IMR-90 (cell line): ENCODE data around the gene ENOX1. TPM values are rescaled to one million over a fixed set of nuclear protein-coding genes. Genes with fewer than 3 reads are reported as not detected.

Experiments
- ATAC-seq: fragments of 200-7000 bp; cut with Tn5 transposase; 2 replicates; pipeline ENCODE4 v1.9.1; 2020; ENCODE audit warnings: low read depth, mild to moderate bottlenecking, moderate library complexity
- BruUV-seq: library from RNA; stranded (reverse); fragments of 400-500 nt; replicated peaks from 2 replicates; lab custom pipeline; 2021; lab: Mats Ljungman, UMichigan
- CTCF ChIA-PET: fragments of 300-600 bp; formaldehyde crosslinking; extraction: SDS; loops from one replicate; lab custom pipeline; 2021; ENCODE audit warnings: antibody characterized with exemption; lab: Yijun Ruan, JAX
- POLR2A ChIA-PET: fragments of 300-600 bp; sonication (Branson Sonifier 250); formaldehyde crosslinking; loops from one replicate; lab custom pipeline; 2022; ENCODE audit warnings: antibody characterized with exemption; ENCODE audit not compliant: unreplicated experiment; lab: Charles Lee
- DNase-seq: peaks from one replicate; pipeline ENCODE4 v3.0.0; 2013
- H2AFZ ChIP-seq: replicated peaks from 2 replicates; pipeline ENCODE3; 2013; ENCODE audit warnings: low read length, mild to moderate bottlenecking; ENCODE audit not compliant: poor library complexity
- H2AK5ac ChIP-seq: 2 replicates; pipeline ENCODE4 v1.6.1; 2013; ENCODE audit warnings: low read depth, low read length, inconsistent platforms
- H2AK9ac ChIP-seq: replicated peaks from 2 replicates; pipeline ENCODE3; 2013; ENCODE audit warnings: mild to moderate bottlenecking, low read depth, low read length, moderate library complexity; ENCODE audit not compliant: poor library complexity
- H2BK120ac ChIP-seq: 2 replicates; pipeline ENCODE4 v1.6.1; 2013; ENCODE audit warnings: low read depth, low read length, inconsistent platforms
- H2BK15ac ChIP-seq: 3 replicates; pipeline ENCODE4 v1.6.1; 2013; ENCODE audit warnings: low read depth, low read length, inconsistent platforms
- H2BK20ac ChIP-seq: 2 replicates; pipeline ENCODE4 v1.6.1; 2013; ENCODE audit warnings: low read depth, mild to moderate bottlenecking, inconsistent platforms, low read length, moderate library complexity
- H2BK5ac ChIP-seq: 2 replicates; pipeline ENCODE4 v1.6.1; 2013; ENCODE audit warnings: mild to moderate bottlenecking, low read depth, low read length, inconsistent platforms; ENCODE audit not compliant: poor library complexity, severe bottlenecking
- H3K14ac ChIP-seq: replicated peaks from 2 replicates; pipeline ENCODE4 v1.6.1; 2013; ENCODE audit warnings: low read depth, low read length, inconsistent platforms
- H3K18ac ChIP-seq: 2 replicates; pipeline ENCODE4 v1.6.1; 2013; ENCODE audit warnings: low read depth, low read length, control low read depth
- H3K23ac ChIP-seq: 2 replicates; pipeline ENCODE4 v1.6.1; 2013; ENCODE audit warnings: low read depth, low read length, inconsistent platforms
- H3K27ac ChIP-seq: 2 replicates; pipeline ENCODE4 v1.5.1; 2013; ENCODE audit warnings: mild to moderate bottlenecking, control low read depth, low read length; ENCODE audit not compliant: insufficient read depth
- H3K27me3 ChIP-seq: 2 replicates; pipeline ENCODE4 v1.6.1; 2013; ENCODE audit warnings: low read length; ENCODE audit not compliant: control insufficient read depth, insufficient read depth
- H3K36me3 ChIP-seq: 2 replicates; pipeline ENCODE4 v1.6.1; 2013; ENCODE audit warnings: low read length, mixed read lengths; ENCODE audit not compliant: control insufficient read depth, insufficient read depth
- H3K4ac ChIP-seq: 2 replicates; pipeline ENCODE4 v1.6.1; 2013; ENCODE audit warnings: low read depth, low read length, inconsistent platforms
- H3K4me1 ChIP-seq: 2 replicates; pipeline ENCODE4 v1.6.1; 2013; ENCODE audit warnings: low read length, mixed read lengths; ENCODE audit not compliant: control insufficient read depth, insufficient read depth
- H3K4me2 ChIP-seq: 2 replicates; pipeline ENCODE4 v1.6.1; 2013; ENCODE audit warnings: low read depth, mild to moderate bottlenecking, control low read depth, low read length, moderate library complexity
- H3K4me3 ChIP-seq: 2 replicates; pipeline ENCODE4 v1.5.1; 2013; ENCODE audit warnings: low read depth, mild to moderate bottlenecking, control low read depth, low read length, moderate library complexity; ENCODE audit not compliant: insufficient read depth
- H3K56ac ChIP-seq: 2 replicates; pipeline ENCODE4 v1.6.1; 2013; ENCODE audit warnings: low read length, inconsistent platforms; ENCODE audit not compliant: insufficient read depth; ENCODE audit errors: extremely low read depth
- H3K79me1 ChIP-seq, 2 experiments: 2 replicates each; pipeline ENCODE4 v1.6.1; 2013; ENCODE audit warnings: low read length in 2 of 2, inconsistent platforms in 1 of 2, low read depth in 1 of 2
- H3K9ac ChIP-seq: 2 replicates; pipeline ENCODE4 v1.6.1; 2013; ENCODE audit warnings: low read depth, low read length, control low read depth
- H3K9me1 ChIP-seq: 2 replicates; pipeline ENCODE4 v1.6.1; 2013; ENCODE audit warnings: low read length, inconsistent platforms; ENCODE audit not compliant: insufficient read depth
- H3K9me3 ChIP-seq: 2 replicates; pipeline ENCODE4 v1.6.1; 2013; ENCODE audit warnings: low read length; ENCODE audit not compliant: control insufficient read depth, insufficient read depth
- H4K20me1 ChIP-seq: 2 replicates; pipeline ENCODE4 v1.6.1; 2013; ENCODE audit warnings: low read length, inconsistent platforms; ENCODE audit not compliant: insufficient read depth
- H4K5ac ChIP-seq: 2 replicates; pipeline ENCODE4 v1.6.1; 2013; ENCODE audit warnings: mild to moderate bottlenecking, low read depth, low read length, control low read depth
- H4K8ac ChIP-seq, 2 experiments: 2 replicates each; pipeline ENCODE4 v1.6.1; 2013; ENCODE audit warnings: low read depth in 2 of 2, low read length in 2 of 2, control low read depth in 1 of 2, inconsistent platforms in 1 of 2
- H4K91ac ChIP-seq: 2 replicates; pipeline ENCODE4 v1.6.1; 2013; ENCODE audit warnings: low read depth, low read length, inconsistent platforms; ENCODE audit not compliant: insufficient read depth
- BHLHE40 ChIP-seq: fragments of 150-350 bp; IDR thresholded peaks from 2 replicates; pipeline ENCODE4 v1.6.1; 2016; ENCODE audit warnings: mild to moderate bottlenecking, low read depth, low read length
- CEBPB ChIP-seq: IDR thresholded peaks from 2 replicates; pipeline ENCODE4 v1.6.1; 2012; ENCODE audit warnings: low read depth, low read length, improper control_type of control experiment
- CHD1 ChIP-seq: IDR thresholded peaks from 2 replicates; pipeline ENCODE4 v1.6.1; 2012; ENCODE audit warnings: low read depth, low read length, improper control_type of control experiment
- FOS ChIP-seq: fragments of 150-350 bp; IDR thresholded peaks from 2 replicates; pipeline ENCODE4 v1.6.1; 2016; ENCODE audit warnings: low read depth, low read length
- MAFK ChIP-seq: IDR thresholded peaks from 2 replicates; pipeline ENCODE4 v1.6.1; 2012; ENCODE audit warnings: low read depth, low read length, improper control_type of control experiment
- MAZ ChIP-seq: IDR thresholded peaks from 2 replicates; pipeline ENCODE4 v1.6.1; 2012; ENCODE audit warnings: low read depth, mild to moderate bottlenecking, low read length, improper control_type of control experiment, moderate library complexity, borderline replicate concordance
- MXI1 ChIP-seq: IDR thresholded peaks from 2 replicates; pipeline ENCODE4 v1.6.1; 2012; ENCODE audit warnings: low read depth, mild to moderate bottlenecking, low read length, moderate library complexity, borderline replicate concordance
- NFE2L2 ChIP-seq: fragments of 150-350 bp; IDR thresholded peaks from 2 replicates; pipeline ENCODE4 v1.6.1; 2016; ENCODE audit warnings: low read depth, mild to moderate bottlenecking, low read length
- POLR2A ChIP-seq: IDR thresholded peaks from 2 replicates; pipeline ENCODE4 v1.6.1; 2012; ENCODE audit warnings: mild to moderate bottlenecking, low read depth, low read length
- RAD21 ChIP-seq: IDR thresholded peaks from 2 replicates; pipeline ENCODE4 v1.6.1; 2012; ENCODE audit warnings: low read length, improper control_type of control experiment
- RCOR1 ChIP-seq: IDR thresholded peaks from 2 replicates; pipeline ENCODE4 v1.6.1; 2012; ENCODE audit warnings: mild to moderate bottlenecking, low read length, improper control_type of control experiment; ENCODE audit not compliant: insufficient replicate concordance
- RFX5 ChIP-seq: IDR thresholded peaks from 2 replicates; pipeline ENCODE4 v1.8.0; 2012; ENCODE audit warnings: low read depth, mild to moderate bottlenecking, low read length, moderate library complexity
- SMC3 ChIP-seq: fragments of 150-350 bp; IDR thresholded peaks from 2 replicates; pipeline ENCODE4 v1.6.1; 2016; ENCODE audit warnings: low read depth, mild to moderate bottlenecking, antibody characterized with exemption, low read length, moderate library complexity
- WGBS, 2 experiments: methylation state at CpG; one replicate each; pipeline versions ENCODE4 v1.1.5 to v1.1.7; 2013; ENCODE audit warnings: missing lambda C conversion rate in 2 of 2; ENCODE audit not compliant: insufficient read length in 1 of 2; ENCODE audit errors: extremely low coverage in 2 of 2; 5-methylcytosine and 5-hydroxymethylcytosine counted together
- dilution Hi-C: fragments of 300-500 bp; cut with HindIII; formaldehyde crosslinking; loops from one replicate; pipeline ENCODE4 v1.14.3; 2018; ENCODE audit warnings: low sequenced_read_pairs; ENCODE audit not compliant: unreplicated experiment
- in situ Hi-C: fragments of 300-500 bp; cut with MboI; formaldehyde crosslinking; loops from 3 replicates; pipeline ENCODE4 v1.14.3; 2019; ENCODE audit warnings: low sequenced_read_pairs, inconsistent platforms, mixed read lengths
- intact Hi-C: fragments of 100-400 bp; cut with micrococcal nuclease; formaldehyde crosslinking; loops from 2 replicates; pipeline ENCODE4 v1.10.0; 2022
- polyA plus RNA-seq, 3 experiments: library from polyadenylated mRNA; depleted of rRNA; stranded (reverse); fragments of >200 nt; gene quantifications; 2 replicates each; pipeline ENCODE4 v1.2.3, GENCODE V29; 2012; ENCODE audit warnings: low replicate concordance in 1 of 3
- total RNA-seq: library from RNA; depleted of rRNA; stranded (reverse); fragments of >200 nt; gene quantifications from 2 replicates; pipeline ENCODE4 v1.2.3, GENCODE V29; 2012
- TF ChIP-seq, protein P1 (sequence below): conservative IDR thresholded peaks from 2 replicates; pipeline ENCODE4 v1.5.1; 2012; ENCODE audit warnings: mild to moderate bottlenecking, low read depth, low read length, improper control_type of control experiment
- TF ChIP-seq, protein P2 (sequence below): fragments of 150-350 bp; IDR thresholded peaks from 2 replicates; pipeline ENCODE4 v1.6.1; 2017; ENCODE audit warnings: mild to moderate bottlenecking, antibody characterized with exemption, low read length, low read depth
- TF ChIP-seq, protein P3 (sequence below): fragments of 150-350 bp; IDR thresholded peaks from 2 replicates; pipeline ENCODE4 v1.6.1; 2016; ENCODE audit warnings: low read depth, mild to moderate bottlenecking, low read length, moderate library complexity, borderline replicate concordance

The ENOX1 gene
- total and polyA plus RNA-seq, 2 of the 4 experiments (the other 2 are of a cell fraction) = 0.99 to 1.3 TPM

DNA sequence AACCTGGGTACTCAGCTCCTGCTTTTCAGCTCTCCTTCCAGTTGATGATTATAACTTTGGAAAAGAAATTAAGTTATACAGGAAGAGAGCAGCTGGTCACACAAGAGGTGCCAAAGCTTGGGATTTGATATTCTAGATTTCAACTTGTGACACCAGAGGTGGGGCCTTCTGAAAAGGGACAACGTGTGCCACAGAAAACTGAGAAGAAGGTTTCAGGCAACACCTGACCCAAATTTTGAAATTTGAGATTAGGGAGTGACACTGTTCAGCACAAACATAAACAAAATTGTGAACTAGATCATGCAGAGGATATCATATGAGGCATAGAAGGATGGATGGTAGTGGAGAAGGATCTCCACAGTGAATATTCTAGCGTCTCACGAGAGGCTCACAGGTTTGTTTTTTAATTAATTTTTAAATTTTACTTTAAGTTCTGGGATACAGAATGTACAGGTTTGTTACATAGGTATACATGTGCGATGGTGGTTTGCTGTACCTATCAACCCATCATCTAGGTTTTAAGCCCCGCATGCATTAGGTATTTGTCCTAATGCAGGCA, 379.7 kb downstream of the ENOX1 start:
- peaks cover 1% of the 10 kb centered on the region for H3K27me3 ChIP-seq
- H3K79me1 ChIP-seq = no peaks in the 10 kb centered on the region
- no peak overlapping the region for H2AK9ac ChIP-seq
- H4K91ac ChIP-seq = no peak overlapping the region
- POLR2A ChIA-PET = no interaction called here
- no peak overlapping the region for H3K9ac ChIP-seq
- H3K56ac ChIP-seq = no peak overlapping the region
- H3K9me1 ChIP-seq = no peaks in the 10 kb centered on the region; the same call in 1 of the 2 replicates
- dilution Hi-C loops = no loop called here
- H3K4me1 ChIP-seq = peaks cover 3% of the 10 kb centered on the region; the same call in 1 of the 2 replicates
- no peak overlapping the region for H3K4ac ChIP-seq
- BruUV-seq = no TSS peak
- no peak for ATAC-seq
- WGBS, 2 experiments = 80% methylated on average over 1 of the region's 5 CpGs; no CpG with 5 or more reads in 1 of the 2 experiments
- H3K36me3 ChIP-seq = no peaks in the 10 kb centered on the region
- H2AFZ ChIP-seq = no peak overlapping the region
- DNase-seq = no peak
- in situ Hi-C loops = no loop called here
- no peaks in the 10 kb centered on the region for H3K9me3 ChIP-seq
- H2BK20ac ChIP-seq = no peak overlapping the region
- CTCF ChIA-PET = interaction anchor here (0.6 kb wide), 1 partner anchor 53 kb away, joined by 5 read pairs; no protein-coding TSS in a partner anchor
- no peak overlapping the region for H3K14ac ChIP-seq
- H2BK120ac ChIP-seq = no peak overlapping the region
- H2BK5ac ChIP-seq = no peak overlapping the region
- intact Hi-C loops = no loop called here
- H4K8ac ChIP-seq = no peak overlapping the region
- no peak overlapping the region for H2BK15ac ChIP-seq
- H3K4me3 ChIP-seq = no peak overlapping the region
- H4K5ac ChIP-seq = no peak overlapping the region
- no peaks in the 10 kb centered on the region for H4K20me1 ChIP-seq
- H3K27ac ChIP-seq = no peak overlapping the region
- no peak for TF ChIP-seq POLR2A
- no peak for TF ChIP-seq MAZ
- no peak for TF ChIP-seq RFX5
- no peak for TF ChIP-seq BHLHE40
- TF ChIP-seq FOS = no peak
- TF ChIP-seq CHD1 = no peak
- TF ChIP-seq CEBPB = no peak
- TF ChIP-seq, protein P1, sequence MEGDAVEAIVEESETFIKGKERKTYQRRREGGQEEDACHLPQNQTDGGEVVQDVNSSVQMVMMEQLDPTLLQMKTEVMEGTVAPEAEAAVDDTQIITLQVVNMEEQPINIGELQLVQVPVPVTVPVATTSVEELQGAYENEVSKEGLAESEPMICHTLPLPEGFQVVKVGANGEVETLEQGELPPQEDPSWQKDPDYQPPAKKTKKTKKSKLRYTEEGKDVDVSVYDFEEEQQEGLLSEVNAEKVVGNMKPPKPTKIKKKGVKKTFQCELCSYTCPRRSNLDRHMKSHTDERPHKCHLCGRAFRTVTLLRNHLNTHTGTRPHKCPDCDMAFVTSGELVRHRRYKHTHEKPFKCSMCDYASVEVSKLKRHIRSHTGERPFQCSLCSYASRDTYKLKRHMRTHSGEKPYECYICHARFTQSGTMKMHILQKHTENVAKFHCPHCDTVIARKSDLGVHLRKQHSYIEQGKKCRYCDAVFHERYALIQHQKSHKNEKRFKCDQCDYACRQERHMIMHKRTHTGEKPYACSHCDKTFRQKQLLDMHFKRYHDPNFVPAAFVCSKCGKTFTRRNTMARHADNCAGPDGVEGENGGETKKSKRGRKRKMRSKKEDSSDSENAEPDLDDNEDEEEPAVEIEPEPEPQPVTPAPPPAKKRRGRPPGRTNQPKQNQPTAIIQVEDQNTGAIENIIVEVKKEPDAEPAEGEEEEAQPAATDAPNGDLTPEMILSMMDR = no peak
- TF ChIP-seq MXI1 = no peak
- no peak for TF ChIP-seq RAD21
- TF ChIP-seq RCOR1 = no peak
- TF ChIP-seq MAFK = no peak
- TF ChIP-seq SMC3 = no peak
- TF ChIP-seq NFE2L2 = no peak
- TF ChIP-seq, protein P2, sequence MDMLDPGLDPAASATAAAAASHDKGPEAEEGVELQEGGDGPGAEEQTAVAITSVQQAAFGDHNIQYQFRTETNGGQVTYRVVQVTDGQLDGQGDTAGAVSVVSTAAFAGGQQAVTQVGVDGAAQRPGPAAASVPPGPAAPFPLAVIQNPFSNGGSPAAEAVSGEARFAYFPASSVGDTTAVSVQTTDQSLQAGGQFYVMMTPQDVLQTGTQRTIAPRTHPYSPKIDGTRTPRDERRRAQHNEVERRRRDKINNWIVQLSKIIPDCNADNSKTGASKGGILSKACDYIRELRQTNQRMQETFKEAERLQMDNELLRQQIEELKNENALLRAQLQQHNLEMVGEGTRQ = no peak
- TF ChIP-seq, protein P3, sequence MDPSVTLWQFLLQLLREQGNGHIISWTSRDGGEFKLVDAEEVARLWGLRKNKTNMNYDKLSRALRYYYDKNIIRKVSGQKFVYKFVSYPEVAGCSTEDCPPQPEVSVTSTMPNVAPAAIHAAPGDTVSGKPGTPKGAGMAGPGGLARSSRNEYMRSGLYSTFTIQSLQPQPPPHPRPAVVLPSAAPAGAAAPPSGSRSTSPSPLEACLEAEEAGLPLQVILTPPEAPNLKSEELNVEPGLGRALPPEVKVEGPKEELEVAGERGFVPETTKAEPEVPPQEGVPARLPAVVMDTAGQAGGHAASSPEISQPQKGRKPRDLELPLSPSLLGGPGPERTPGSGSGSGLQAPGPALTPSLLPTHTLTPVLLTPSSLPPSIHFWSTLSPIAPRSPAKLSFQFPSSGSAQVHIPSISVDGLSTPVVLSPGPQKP = no peak
- H3K4me2 ChIP-seq = no peak overlapping the region
- H3K23ac ChIP-seq = no peak overlapping the region
- no peak overlapping the region for H2AK5ac ChIP-seq
- no peak overlapping the region for H3K18ac ChIP-seq
